DOHH2 (cell line): ENCODE measurements around the gene RABGAP1.

Source experiments
- H3F3A ChIP-seq: fragments of 200-600 bp; sonication (generic), shearing (Covaris generic); 2 replicates; pipeline ENCODE4 v1.6.0; 2016; ENCODE audit warnings: antibody characterized with exemption, mild to moderate bottlenecking; ENCODE audit not compliant: control insufficient read depth, insufficient read depth
- H3K27ac ChIP-seq: fragments of 200-600 bp; sonication (generic); 2 replicates; pipeline ENCODE4 v1.5.1; 2014; ENCODE audit warnings: low read depth, mild to moderate bottlenecking, low read length, moderate library complexity
- H3K27me3 ChIP-seq: fragments of 200-600 bp; sonication (generic); 2 replicates; pipeline ENCODE4 v1.6.1; 2014; ENCODE audit warnings: mild to moderate bottlenecking, low read length, mixed read lengths; ENCODE audit not compliant: control insufficient read depth
- H3K36me3 ChIP-seq: fragments of 200-600 bp; sonication (generic); 2 replicates; pipeline ENCODE4 v1.6.1; 2014; ENCODE audit warnings: mild to moderate bottlenecking, low read length, moderate library complexity, mixed read lengths; ENCODE audit not compliant: control insufficient read depth
- H3K4me1 ChIP-seq: fragments of 200-600 bp; sonication (generic); 2 replicates; pipeline ENCODE4 v1.6.1; 2014; ENCODE audit warnings: mild to moderate bottlenecking, low read length, mixed read lengths; ENCODE audit not compliant: control insufficient read depth
- H3K4me2 ChIP-seq: fragments of 200-600 bp; sonication (generic); 2 replicates; pipeline ENCODE4 v1.6.0; 2014; ENCODE audit warnings: mild to moderate bottlenecking, low read length, moderate library complexity
- H3K4me3 ChIP-seq: fragments of 200-600 bp; sonication (generic); 2 replicates; pipeline ENCODE4 v1.5.1; 2014; ENCODE audit warnings: mild to moderate bottlenecking, low read length, mixed read lengths
- H3K79me2 ChIP-seq: fragments of 200-600 bp; sonication (generic); 2 replicates; pipeline ENCODE4 v1.6.1; 2014; ENCODE audit warnings: mild to moderate bottlenecking, low read length, mixed read lengths; ENCODE audit not compliant: control insufficient read depth
- H3K9me2 ChIP-seq: fragments of 200-600 bp; sonication (generic); replicated peaks from 2 replicates; pipeline ENCODE4 v1.6.1; 2014; ENCODE audit warnings: mild to moderate bottlenecking, low read length, mixed read lengths; ENCODE audit not compliant: control insufficient read depth
- H3K9me3 ChIP-seq: fragments of 200-600 bp; sonication (generic); 2 replicates; pipeline ENCODE4 v1.6.1; 2014; ENCODE audit warnings: antibody characterized with exemption, low read length, mixed read lengths; ENCODE audit not compliant: control insufficient read depth, insufficient read depth
- H4K20me1 ChIP-seq: fragments of 200-600 bp; sonication (generic); 2 replicates; pipeline ENCODE4 v1.6.0; 2014; ENCODE audit warnings: low read depth, mild to moderate bottlenecking, antibody characterized with exemption, low read length, moderate library complexity; ENCODE audit not compliant: control insufficient read depth, insufficient read depth
- EZH2phosphoT487 ChIP-seq: fragments of 200-600 bp; sonication (generic); IDR thresholded peaks from 2 replicates; pipeline ENCODE4 v1.6.1; 2017; ENCODE audit warnings: borderline replicate concordance, mild to moderate bottlenecking, antibody characterized with exemption, low read length, moderate library complexity, mixed read lengths
- TF ChIP-seq, protein P1 (sequence below): fragments of 200-600 bp; sonication (generic); IDR thresholded peaks from one replicate; pipeline ENCODE4 v1.5.1; 2014; ENCODE audit warnings: antibody characterized with exemption, mild to moderate bottlenecking, low read depth, low read length; ENCODE audit not compliant: poor library complexity, severe bottlenecking

The RABGAP1 gene

DNA sequence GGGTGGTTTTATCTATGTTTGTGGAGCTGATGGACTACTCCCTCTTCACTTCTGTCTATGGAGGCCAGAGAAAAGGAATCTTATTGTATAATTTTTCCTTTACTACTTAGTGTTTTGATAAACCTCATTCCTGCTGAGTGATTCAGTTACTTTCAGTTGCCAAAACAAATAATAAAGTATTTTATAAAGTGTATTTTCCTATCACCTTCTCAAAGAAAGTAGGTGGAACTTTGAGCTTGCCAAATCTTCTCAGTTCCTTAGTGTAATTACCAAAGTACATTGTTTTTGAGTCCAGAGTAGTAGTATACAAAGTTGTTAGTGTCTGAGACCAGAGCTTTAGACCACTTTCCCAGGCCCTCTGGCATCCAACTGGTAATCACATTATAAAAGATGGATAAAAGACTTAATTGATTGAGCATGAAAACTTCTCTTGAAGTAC, 13.5 kb downstream of the RABGAP1 start:
- Histone ChIP-seq H4K20me1 (no peaks in the 10 kb centered on the region), H3K4me3 (no peak overlapping the region), H3F3A (no peaks in the 10 kb centered on the region; the same call in 1 of the 2 replicates), H3K79me2 (peaks cover 70% of the 10 kb centered on the region), H3K4me2 (no peak overlapping the region), H3K4me1 (no peaks in the 10 kb centered on the region), H3K27ac (no peak overlapping the region), H3K9me2 (no peaks in the 10 kb centered on the region), H3K27me3 (no peaks in the 10 kb centered on the region), H3K9me3 (no peaks in the 10 kb centered on the region), H3K36me3 (peaks cover 7% of the 10 kb centered on the region)
- no peak for TF ChIP-seq EZH2phosphoT487
- TF ChIP-seq, protein P1, sequence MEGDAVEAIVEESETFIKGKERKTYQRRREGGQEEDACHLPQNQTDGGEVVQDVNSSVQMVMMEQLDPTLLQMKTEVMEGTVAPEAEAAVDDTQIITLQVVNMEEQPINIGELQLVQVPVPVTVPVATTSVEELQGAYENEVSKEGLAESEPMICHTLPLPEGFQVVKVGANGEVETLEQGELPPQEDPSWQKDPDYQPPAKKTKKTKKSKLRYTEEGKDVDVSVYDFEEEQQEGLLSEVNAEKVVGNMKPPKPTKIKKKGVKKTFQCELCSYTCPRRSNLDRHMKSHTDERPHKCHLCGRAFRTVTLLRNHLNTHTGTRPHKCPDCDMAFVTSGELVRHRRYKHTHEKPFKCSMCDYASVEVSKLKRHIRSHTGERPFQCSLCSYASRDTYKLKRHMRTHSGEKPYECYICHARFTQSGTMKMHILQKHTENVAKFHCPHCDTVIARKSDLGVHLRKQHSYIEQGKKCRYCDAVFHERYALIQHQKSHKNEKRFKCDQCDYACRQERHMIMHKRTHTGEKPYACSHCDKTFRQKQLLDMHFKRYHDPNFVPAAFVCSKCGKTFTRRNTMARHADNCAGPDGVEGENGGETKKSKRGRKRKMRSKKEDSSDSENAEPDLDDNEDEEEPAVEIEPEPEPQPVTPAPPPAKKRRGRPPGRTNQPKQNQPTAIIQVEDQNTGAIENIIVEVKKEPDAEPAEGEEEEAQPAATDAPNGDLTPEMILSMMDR: no peak

GRCh38 chr9:122955961-122956360, 15.1 kb downstream of the RABGAP1 start:
- no peaks in the 10 kb centered on the region for H3K9me2 ChIP-seq
- TF ChIP-seq, protein P1: no peak
- no peak for TF ChIP-seq EZH2phosphoT487
- H3K36me3 ChIP-seq: peaks cover 17% of the 10 kb centered on the region
- H3K4me2 ChIP-seq: no peak overlapping the region
- H3K4me1 ChIP-seq: no peaks in the 10 kb centered on the region
- H3K9me3 ChIP-seq: no peaks in the 10 kb centered on the region
- no peak overlapping the region for H3K27ac ChIP-seq
- no peak overlapping the region for H3K4me3 ChIP-seq
- H3F3A ChIP-seq: no peaks in the 10 kb centered on the region; the same call in 1 of the 2 replicates
- H4K20me1 ChIP-seq: no peaks in the 10 kb centered on the region
- peaks cover 55% of the 10 kb centered on the region for H3K79me2 ChIP-seq
- no peaks in the 10 kb centered on the region for H3K27me3 ChIP-seq

GRCh38 chr9:122961139-122961538, 20.3 kb downstream of the RABGAP1 start:
- Histone ChIP-seq H3K4me1 (no peaks in the 10 kb centered on the region), H3K4me2 (no peak overlapping the region), H3K27me3 (no peaks in the 10 kb centered on the region), H3K9me2 (no peaks in the 10 kb centered on the region), H4K20me1 (no peaks in the 10 kb centered on the region), H3K4me3 (no peak overlapping the region), H3K9me3 (no peaks in the 10 kb centered on the region), H3K36me3 (peaks cover 17% of the 10 kb centered on the region), H3F3A (no peaks in the 10 kb centered on the region), H3K79me2 (peaks cover 8% of the 10 kb centered on the region), H3K27ac (no peak overlapping the region)
- TF ChIP-seq EZH2phosphoT487: no peak
- TF ChIP-seq, protein P1: no peak

- H3K9me2 ChIP-seq: no peaks in the 10 kb centered on the region
- H3K36me3 ChIP-seq: peaks cover 7% of the 10 kb centered on the region
- no peak overlapping the region for H3K4me2 ChIP-seq
- no peak overlapping the region for H3K4me3 ChIP-seq
- no peaks in the 10 kb centered on the region; the same call in 1 of the 2 replicates for H3F3A ChIP-seq
- no peak for TF ChIP-seq EZH2phosphoT487
- TF ChIP-seq, protein P1: no peak
- peaks cover 3% of the 10 kb centered on the region; the same call in 1 of the 2 replicates for H4K20me1 ChIP-seq
- H3K27me3 ChIP-seq: no peaks in the 10 kb centered on the region
- no peaks in the 10 kb centered on the region for H3K9me3 ChIP-seq
- H3K79me2 ChIP-seq: peaks cover 4% of the 10 kb centered on the region; the same call in 1 of the 2 replicates
- no peaks in the 10 kb centered on the region for H3K4me1 ChIP-seq
- no peak overlapping the region for H3K27ac ChIP-seq
Observed at GRCh38 chr9:122975196-122975595, 34.4 kb downstream of the RABGAP1 start.
